Left lung (tissue), 10 donors: ENCODE data around the gene DYNLT2. TPM values are rescaled to one million over a fixed set of nuclear protein-coding genes. Genes with fewer than 3 reads are reported as not detected.

Source experiments
- ATAC-seq: fragments of 200-7000 bp; cut with Tn5 transposase; one replicate; pipeline ENCODE4 v1.9.1; 2020; ENCODE audit warnings: moderate library complexity
- DNase-seq, 4 donors: peaks; one replicate each; pipeline ENCODE4 v3.0.0-alpha.2; 2013 to 2020
- H3K27ac ChIP-seq, 2 donors: fragments of 200-600 bp; sonication (generic) in 1 of 2; one replicate each; pipeline versions ENCODE4 v1.5.0 to v1.8.0; 2020 to 2021
- H3K27me3 ChIP-seq, 2 donors: fragments of 200-600 bp; sonication (generic) in 1 of 2; one replicate each; pipeline versions ENCODE4 v1.5.0 to v1.8.0; 2020 to 2021
- H3K36me3 ChIP-seq, 2 donors: fragments of 200-600 bp; sonication (generic) in 1 of 2; one replicate each; pipeline versions ENCODE4 v1.5.0 to v1.8.0; 2020 to 2021
- H3K4me1 ChIP-seq, 2 donors: fragments of 200-600 bp; one replicate each; pipeline ENCODE4 v1.8.0; 2021
- H3K4me3 ChIP-seq, 2 donors: fragments of 200-600 bp; sonication (generic) in 1 of 2; one replicate each; pipeline versions ENCODE4 v1.5.0 to v1.8.0; 2020 to 2021; ENCODE audit warnings: mild to moderate bottlenecking in 1 of 2
- H3K9me3 ChIP-seq, 2 donors: fragments of 200-600 bp; sonication (generic) in 1 of 2; one replicate each; pipeline versions ENCODE4 v1.5.0 to v1.8.0; 2020 to 2021
- intact Hi-C, 2 donors: fragments of 100-400 bp; cut with DNase I; formaldehyde crosslinking; loops; one replicate each; pipeline versions ENCODE4 v1.11.2 to v1.14.2; 2022
- polyA plus RNA-seq, 6 donors: library from polyadenylated mRNA; unstranded; fragments of 120-200 nt; gene quantifications; one replicate each; pipeline ENCODE4 v1.2.1, GENCODE V29; 2013; ENCODE audit not compliant: insufficient read length in 6 of 6
- total RNA-seq, 2 donors: library from RNA; stranded (reverse); fragmentation: NEBNext Ultra II Directional; extraction: Animal tissue kit (Norgen Biotek cat#: 25700); gene quantifications; one replicate each; pipeline ENCODE4 v1.2.1, GENCODE V29; 2021
- TF ChIP-seq, protein P1 (sequence below), 2 donors: fragments of 200-600 bp; sonication (generic) in 1 of 2; IDR thresholded peaks; one replicate each; pipeline versions ENCODE4 v1.5.0 to v1.8.0; 2021; ENCODE audit warnings: antibody characterized with exemption in 2 of 2
- donor health status: DM: no; HTN: yes; CAD: no.
- donor health status: DM: no; HTN: no; CAD: no.

The DYNLT2 gene
- total and polyA plus RNA-seq, 8 donors: 1.4 to 10.6 (median 6.1) TPM

GRCh38 chr6:169710009-169710408 lies 41.4 kb downstream of the DYNLT2 start:
- H3K9me3 ChIP-seq: no peaks in the 10 kb centered on the region
- H3K27me3 ChIP-seq: no peaks in the 10 kb centered on the region
- H3K4me1 ChIP-seq: peaks cover 0 to 3% of the 10 kb centered on the region in 2 donors
- ATAC-seq (no peak), DNase-seq (no peak)
- peaks cover 0 to 56% of the 10 kb centered on the region in 2 donors for H3K36me3 ChIP-seq
- H3K4me3 ChIP-seq: no peak overlapping the region
- no peak overlapping the region for H3K27ac ChIP-seq
- intact Hi-C loops: no loop called here
- TF ChIP-seq, protein P1, sequence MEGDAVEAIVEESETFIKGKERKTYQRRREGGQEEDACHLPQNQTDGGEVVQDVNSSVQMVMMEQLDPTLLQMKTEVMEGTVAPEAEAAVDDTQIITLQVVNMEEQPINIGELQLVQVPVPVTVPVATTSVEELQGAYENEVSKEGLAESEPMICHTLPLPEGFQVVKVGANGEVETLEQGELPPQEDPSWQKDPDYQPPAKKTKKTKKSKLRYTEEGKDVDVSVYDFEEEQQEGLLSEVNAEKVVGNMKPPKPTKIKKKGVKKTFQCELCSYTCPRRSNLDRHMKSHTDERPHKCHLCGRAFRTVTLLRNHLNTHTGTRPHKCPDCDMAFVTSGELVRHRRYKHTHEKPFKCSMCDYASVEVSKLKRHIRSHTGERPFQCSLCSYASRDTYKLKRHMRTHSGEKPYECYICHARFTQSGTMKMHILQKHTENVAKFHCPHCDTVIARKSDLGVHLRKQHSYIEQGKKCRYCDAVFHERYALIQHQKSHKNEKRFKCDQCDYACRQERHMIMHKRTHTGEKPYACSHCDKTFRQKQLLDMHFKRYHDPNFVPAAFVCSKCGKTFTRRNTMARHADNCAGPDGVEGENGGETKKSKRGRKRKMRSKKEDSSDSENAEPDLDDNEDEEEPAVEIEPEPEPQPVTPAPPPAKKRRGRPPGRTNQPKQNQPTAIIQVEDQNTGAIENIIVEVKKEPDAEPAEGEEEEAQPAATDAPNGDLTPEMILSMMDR (IDR thresholded peaks at IDR 0.05): no peak

- no peak overlapping the region for H3K27ac ChIP-seq
- DNase-seq (no peak), ATAC-seq (no peak)
- H3K4me1 ChIP-seq: peaks cover 0 to 10% of the 10 kb centered on the region in 2 donors
- H3K36me3 ChIP-seq: peaks cover 0 to 56% of the 10 kb centered on the region in 2 donors
- no peaks in the 10 kb centered on the region for H3K9me3 ChIP-seq
- intact Hi-C loops: no loop called here
- TF ChIP-seq, protein P1 (IDR thresholded peaks at IDR 0.05): no peak
- H3K27me3 ChIP-seq: no peaks in the 10 kb centered on the region
- no peak overlapping the region for H3K4me3 ChIP-seq
Observed at GRCh38 chr6:169709293-169709692, 42.1 kb downstream of the DYNLT2 start.

DNA sequence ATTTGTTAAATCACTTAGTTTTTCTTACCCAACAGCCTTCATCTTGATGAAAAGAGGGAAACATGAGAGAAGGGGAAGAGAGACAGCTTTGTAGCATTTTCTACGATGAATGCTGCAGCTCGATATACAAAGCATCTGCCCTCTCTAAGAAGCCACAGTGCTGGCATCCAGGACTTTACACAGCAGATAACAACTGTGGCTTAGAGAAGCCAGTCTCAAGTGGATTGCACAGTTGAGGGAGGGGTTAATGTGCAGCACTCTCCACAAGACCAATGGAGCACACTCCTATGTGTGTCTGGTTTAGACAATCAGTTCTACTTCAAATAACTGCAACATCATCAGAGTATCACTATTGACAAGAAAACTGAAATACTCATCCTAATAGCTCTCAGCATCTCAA lies 43.6 kb downstream of the DYNLT2 start:
- peaks cover 14 to 26% of the 10 kb centered on the region in 2 donors for H3K4me1 ChIP-seq
- H3K4me3 ChIP-seq: no peak overlapping the region
- H3K27me3 ChIP-seq: no peaks in the 10 kb centered on the region
- H3K9me3 ChIP-seq: no peaks in the 10 kb centered on the region
- no peak for ATAC-seq
- no peak for DNase-seq
- no peak overlapping the region for H3K27ac ChIP-seq
- H3K36me3 ChIP-seq: peaks cover 0 to 42% of the 10 kb centered on the region in 2 donors
- intact Hi-C loops: no loop called here
- TF ChIP-seq, protein P1 (IDR thresholded peaks at IDR 0.05): no peak

- H3K4me3 ChIP-seq: peak overlapping the region; percentile 66 to 95
- peaks cover 14 to 46% of the 10 kb centered on the region in 2 donors for H3K4me1 ChIP-seq
- TF ChIP-seq, protein P1 (IDR thresholded peaks at IDR 0.05): no peak
- DNase-seq: peak in 1 of 4 donors; percentile 35
- intact Hi-C loops: no loop called here
- peak overlapping the region; percentile 88 to 96 for H3K27ac ChIP-seq
- no peaks in the 10 kb centered on the region for H3K9me3 ChIP-seq
- no peaks in the 10 kb centered on the region for H3K27me3 ChIP-seq
- ATAC-seq: no peak
- peaks cover 0 to 14% of the 10 kb centered on the region in 2 donors for H3K36me3 ChIP-seq
Observed at GRCh38 chr6:169702840-169703246, 48.5 kb downstream of the DYNLT2 start.

DNA sequence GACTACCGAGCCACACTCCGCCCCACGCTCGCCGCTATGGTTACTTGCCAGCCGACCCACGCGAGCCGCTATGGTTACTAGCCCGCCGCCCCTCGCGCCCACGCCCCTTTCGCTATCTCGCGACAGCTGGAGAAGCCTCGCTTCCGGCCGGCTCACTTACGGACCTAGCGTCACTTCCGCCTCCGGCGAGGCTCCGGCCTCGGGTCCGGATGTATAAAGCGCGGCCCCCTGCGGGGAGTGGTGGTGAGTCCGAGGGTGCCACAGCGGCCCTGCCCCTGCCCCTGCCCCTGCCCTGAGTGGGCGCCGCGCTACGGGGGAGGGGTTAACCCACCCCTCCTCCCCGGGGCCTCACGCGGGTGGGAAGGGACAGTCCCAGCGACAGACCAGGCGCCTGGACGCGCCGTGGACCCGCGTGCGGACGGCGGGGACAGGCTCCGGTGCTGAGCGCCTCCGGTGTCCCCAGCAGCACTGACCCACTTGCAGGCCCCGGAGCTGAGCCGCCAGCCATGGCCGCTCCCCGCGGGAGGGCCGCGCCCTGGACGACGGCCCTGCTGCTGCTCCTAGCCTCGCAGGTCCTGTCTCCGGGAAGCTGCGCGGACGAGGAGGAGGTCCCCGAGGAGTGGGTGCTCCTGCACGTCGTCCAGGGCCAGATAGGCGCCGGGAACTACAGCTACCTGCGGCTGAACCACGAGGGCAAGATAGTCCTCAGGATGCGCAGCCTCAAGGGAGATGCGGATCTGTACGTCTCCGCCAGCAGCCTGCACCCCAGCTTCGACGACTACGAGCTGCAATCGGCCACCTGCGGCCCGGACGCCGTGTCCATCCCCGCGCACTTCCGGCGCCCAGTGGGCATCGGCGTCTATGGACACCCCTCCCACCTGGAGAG lies 49.2 kb downstream of the DYNLT2 start, which contains the start of the genes C6orf120 and WDR27:
Gene C6orf120, plus strand, starts transcription at position 173 of the 886 bp plus-strand sequence. Its CDS starts 334 bp downstream, at position 507.
Gene WDR27, minus strand, starts transcription at position 76 of the 886 bp plus-strand sequence. CDS start 13,024 bp downstream, outside the sequence.
- Histone ChIP-seq H3K4me1 (peaks cover 14 to 46% of the 10 kb centered on the region in 2 donors), H3K27me3 (no peaks in the 10 kb centered on the region), H3K36me3 (peaks cover 0 to 14% of the 10 kb centered on the region in 2 donors), H3K4me3 (peak within 1 kb of the TSS; percentile 66 to 95), H3K27ac (peak within 1 kb of the TSS; percentile 88 to 96), H3K9me3 (peaks cover 0 to 2% of the 10 kb centered on the region in 2 donors)
- TF ChIP-seq, protein P1 (IDR thresholded peaks at IDR 0.05): peak in 1 of 2 donors; percentile 21
- DNase-seq: peak; percentile 94 to 98 (median 98)
- intact Hi-C loops: no loop called here
- ATAC-seq: peak; percentile 96
